ENCODE results near the gene PSD2.

GRCh38 chr5:139855451-139855850, 59.8 kb downstream of the PSD2 start:
- TF ChIP-seq CTCF (conservative IDR thresholded peaks at IDR 0.05) (no peak), ZFX (IDR thresholded peaks at IDR 0.05) (no peak)

Data from C4-2B (cell line).